Progenitor cell of endocrine pancreas (in vitro differentiated cells): ENCODE measurements around the gene FOXP1. TPM values are rescaled to one million over a fixed set of nuclear protein-coding genes. Genes with fewer than 3 reads are reported as not detected.

Experiments used
- DNase-seq: peaks from one replicate; pipeline ENCODE4 v3.0.0; 2021; ENCODE audit warnings: low spot score; ENCODE audit not compliant: unreplicated experiment
- H3K27ac Mint-ChIP-seq: 2 replicates; pipeline ENCODE4 v1.8.0; 2021; ENCODE audit warnings: mild to moderate bottlenecking, moderate library complexity, mixed read lengths
- H3K27me3 Mint-ChIP-seq: 2 replicates; pipeline ENCODE4 v1.8.0; 2021; ENCODE audit warnings: mixed read lengths
- H3K36me3 Mint-ChIP-seq: 2 replicates; pipeline ENCODE4 v1.8.0; 2022; ENCODE audit warnings: mixed read lengths; ENCODE audit not compliant: insufficient read depth
- H3K4me1 Mint-ChIP-seq: 2 replicates; pipeline ENCODE4 v1.8.0; 2021; ENCODE audit warnings: low read depth, mixed read lengths
- H3K4me3 Mint-ChIP-seq: 2 replicates; pipeline ENCODE4 v1.8.0; 2021; ENCODE audit warnings: low read depth, mild to moderate bottlenecking, moderate library complexity, mixed read lengths
- H3K9me3 Mint-ChIP-seq: 2 replicates; pipeline ENCODE4 v1.8.0; 2021; ENCODE audit warnings: low read depth, mixed read lengths
- CTCF ChIP-seq: fragments of 200-600 bp; sonication (generic); IDR thresholded peaks from one replicate; pipeline ENCODE4 v1.5.0; 2021; ENCODE audit warnings: antibody characterized with exemption, mild to moderate bottlenecking; ENCODE audit not compliant: unreplicated experiment
- total RNA-seq: library from RNA; stranded (reverse); gene quantifications from 2 replicates; pipeline ENCODE4 v1.2.1, GENCODE V29; 2021

The FOXP1 gene
- total RNA-seq, 1 donor from 2014 or later = 242 TPM

DNA sequence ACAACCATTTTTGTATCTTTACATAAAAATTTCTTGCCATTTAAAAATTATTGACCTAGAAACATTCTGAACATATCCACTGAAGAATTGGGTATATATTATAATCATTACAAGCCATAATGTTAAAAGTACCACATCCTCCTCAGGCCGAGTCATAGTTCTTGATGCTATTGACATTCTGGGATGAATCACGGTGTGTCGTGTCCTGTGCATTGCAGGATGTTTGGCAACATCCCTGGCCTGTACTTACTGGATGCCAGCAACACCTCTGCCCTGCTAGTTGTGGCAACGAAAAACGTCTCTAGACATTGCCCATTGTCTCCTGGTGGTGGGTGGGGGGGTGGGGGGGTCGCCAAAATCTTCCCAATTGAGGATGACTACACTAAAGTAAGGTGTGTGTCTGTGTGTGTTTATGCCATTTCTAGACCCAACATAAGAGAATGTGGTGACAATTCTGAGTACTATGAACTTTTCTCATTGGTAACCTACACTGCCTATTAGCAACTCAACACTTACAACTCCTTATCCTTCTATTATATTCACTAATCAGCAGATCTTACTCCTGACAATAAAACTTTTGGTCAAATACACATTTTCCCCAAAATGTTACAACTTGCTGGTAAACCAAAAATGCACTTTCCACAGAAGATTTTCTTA lies 471.6 kb downstream of the FOXP1 start:
- DNase-seq = no peak
- no peak for TF ChIP-seq CTCF
- Mint-ChIP-seq H3K27ac (peak overlapping the region; percentile 44), H3K36me3 (peaks cover 37% of the 10 kb centered on the region), H3K9me3 (no peaks in the 10 kb centered on the region), H3K27me3 (no peaks in the 10 kb centered on the region), H3K4me3 (no peak overlapping the region), H3K4me1 (peaks cover 25% of the 10 kb centered on the region)

DNA sequence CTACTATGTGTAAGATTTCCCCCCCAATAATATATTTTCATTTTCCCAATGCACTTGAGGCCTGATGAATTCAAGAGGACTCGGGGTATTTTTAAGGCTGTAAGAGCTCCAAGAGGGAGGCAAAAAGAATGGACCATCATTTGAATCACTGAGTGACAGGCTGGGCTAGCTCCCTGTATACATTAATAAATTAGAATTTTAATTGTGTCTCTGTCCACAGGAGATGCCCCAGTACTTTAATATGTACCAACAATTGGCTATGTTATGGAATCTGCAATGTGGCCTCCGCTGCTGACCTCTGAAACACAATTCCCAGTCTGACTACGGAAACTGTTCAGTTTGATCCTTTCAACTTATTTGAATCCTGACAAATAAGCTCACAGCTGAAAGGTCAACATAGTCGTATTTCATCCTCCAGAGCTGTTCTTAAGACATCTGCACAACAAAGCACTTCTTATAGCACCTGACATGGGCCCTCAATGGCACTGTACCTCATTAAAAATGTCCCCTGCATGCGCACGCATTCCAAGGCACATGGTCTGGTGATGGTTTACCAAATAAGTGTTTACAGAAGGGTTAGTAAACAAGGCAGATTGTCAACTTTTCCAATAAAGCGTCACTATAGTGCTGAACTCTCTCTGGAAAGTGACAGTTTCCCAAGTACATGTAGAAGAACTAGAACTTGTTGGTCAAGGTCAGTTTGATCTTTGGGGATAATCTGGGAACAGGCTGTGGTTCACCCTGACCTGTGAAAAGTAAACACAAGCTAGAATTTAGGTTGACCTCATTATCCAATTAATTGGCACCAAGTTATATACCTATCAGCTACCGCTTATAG lies 472.9 kb downstream of the FOXP1 start:
- peaks cover 22% of the 10 kb centered on the region for H3K4me1 Mint-ChIP-seq
- no peak overlapping the region for H3K4me3 Mint-ChIP-seq
- no peaks in the 10 kb centered on the region for H3K27me3 Mint-ChIP-seq
- peaks cover 38% of the 10 kb centered on the region for H3K36me3 Mint-ChIP-seq
- H3K27ac Mint-ChIP-seq = peak overlapping the region; percentile 89
- no peaks in the 10 kb centered on the region for H3K9me3 Mint-ChIP-seq
- TF ChIP-seq CTCF = no peak
- DNase-seq = no peak

DNA sequence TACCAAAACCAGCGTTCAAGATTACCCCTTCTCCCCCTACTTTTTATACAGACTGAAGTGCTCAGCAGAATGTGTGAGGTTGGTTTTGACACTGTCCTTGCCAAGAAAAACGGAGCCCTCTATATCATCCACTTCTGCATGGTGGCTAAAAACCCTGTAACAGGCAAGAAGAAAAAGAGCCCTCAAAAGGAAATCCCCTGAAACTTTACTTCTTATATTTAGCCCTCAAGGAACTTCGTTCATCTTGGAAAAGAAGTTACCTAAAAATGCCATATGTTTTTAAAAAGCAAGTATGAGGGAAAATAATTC lies 473.6 kb downstream of the FOXP1 start:
- Mint-ChIP-seq H3K27ac (no peak overlapping the region), H3K4me1 (peaks cover 28% of the 10 kb centered on the region), H3K36me3 (peaks cover 42% of the 10 kb centered on the region), H3K4me3 (no peak overlapping the region), H3K9me3 (no peaks in the 10 kb centered on the region), H3K27me3 (no peaks in the 10 kb centered on the region)
- no peak for TF ChIP-seq CTCF
- no peak for DNase-seq

- no peak overlapping the region for H3K4me3 Mint-ChIP-seq
- H3K9me3 Mint-ChIP-seq = no peaks in the 10 kb centered on the region
- H3K27me3 Mint-ChIP-seq = no peaks in the 10 kb centered on the region
- H3K36me3 Mint-ChIP-seq = peaks cover 42% of the 10 kb centered on the region
- no peak for TF ChIP-seq CTCF
- peak overlapping the region; percentile 35 for H3K27ac Mint-ChIP-seq
- no peak for DNase-seq
- H3K4me1 Mint-ChIP-seq = peaks cover 30% of the 10 kb centered on the region
These were observed 474.1 kb downstream of the FOXP1 start for GRCh38 chr3:71109241-71109976.

DNA sequence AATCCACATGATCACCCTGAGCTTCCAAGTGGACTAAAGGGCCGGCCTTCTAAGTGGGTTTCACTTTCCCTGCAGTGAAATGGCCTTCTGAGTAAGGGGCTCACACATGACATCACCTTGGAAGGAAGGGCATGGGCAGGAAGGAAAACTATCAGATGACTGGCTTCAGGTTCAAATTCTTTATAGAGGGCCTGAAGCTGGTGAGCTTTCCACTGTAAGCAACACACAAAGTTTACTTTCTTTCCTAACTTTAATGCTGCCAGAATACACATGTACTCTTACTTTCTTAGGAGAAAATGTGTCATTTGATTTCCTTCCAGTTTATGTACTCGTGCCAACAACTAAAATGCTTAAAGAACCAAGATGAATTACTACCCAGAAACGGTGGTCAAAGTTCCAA lies 475.6 kb downstream of the FOXP1 start:
- DNase-seq = no peak
- TF ChIP-seq CTCF = no peak
- Mint-ChIP-seq H3K4me3 (no peak overlapping the region), H3K9me3 (no peaks in the 10 kb centered on the region), H3K36me3 (peaks cover 39% of the 10 kb centered on the region), H3K4me1 (peaks cover 40% of the 10 kb centered on the region), H3K27me3 (no peaks in the 10 kb centered on the region), H3K27ac (peak overlapping the region; percentile 56)
